K562 (cell line): ENCODE data around the gene CHD2. TPM values are rescaled to one million over a fixed set of nuclear protein-coding genes. Genes with fewer than 3 reads are reported as not detected.

Experiments
- ATAC-seq: fragments of 200-7000 bp; cut with Tn5 transposase; 3 replicates; pipeline ENCODE4 v1.9.1; 2020; ENCODE audit warnings: moderate library complexity
- BruUV-seq: library from RNA; stranded (reverse); fragments of 400-500 nt; replicated peaks from 2 replicates; lab custom pipeline; 2021; lab: Mats Ljungman, UMichigan
- CTCF ChIA-PET: fragments of 300-600 bp; formaldehyde crosslinking; extraction: SDS; loops from one replicate; lab custom pipeline; 2021; ENCODE audit warnings: low intra/inter-chr PET ratio; lab: Yijun Ruan, JAX
- POLR2A ChIA-PET: fragments of 300-600, 350-650 bp; sonication (Branson Sonifier 250); formaldehyde crosslinking; extraction: SDS; loops from one replicate; lab custom pipeline; 2021; ENCODE audit warnings: antibody characterized with exemption, inconsistent platforms; lab: Yijun Ruan, JAX
- DNase-seq, 4 experiments: peaks; one replicate each; pipeline versions ENCODE4 v3.0.0 to v3.0.0-alpha.2; 2011 to 2018; ENCODE audit warnings: low spot score in 3 of 4, mixed read lengths in 3 of 4; ENCODE audit errors: extremely low read depth in 1 of 4
- FAIRE-seq: peaks from 2 replicates; lab custom pipeline; 2011; peaks lifted over from hg19 to GRCh38; lab: Jason Lieb, UNC
- H2AFZ ChIP-seq: 2 replicates; pipeline ENCODE4 v1.6.0; 2011; ENCODE audit warnings: low read depth, low read length, control low read depth, inconsistent platforms
- H3K27ac ChIP-seq: fragments of 200-600 bp; 3 replicates; pipeline ENCODE4 v1.8.0; 2011; ENCODE audit warnings: low read depth, mild to moderate bottlenecking, control low read depth, inconsistent platforms, low read length, moderate library complexity, mixed read lengths; ENCODE audit errors: extremely low read depth
- H3K27me3 ChIP-seq, 2 experiments: fragments of 300-600 bp in 1 of 2; 2 replicates in 1 of 2; 3 replicates in 1 of 2; pipeline versions ENCODE4 v1.6.0 to v1.8.0; 2011; ENCODE audit warnings: inconsistent platforms in 2 of 2, low read length in 2 of 2, mild to moderate bottlenecking in 1 of 2, mixed read lengths in 1 of 2, moderate library complexity in 1 of 2; ENCODE audit not compliant: control insufficient read depth in 2 of 2, insufficient read depth in 2 of 2
- H3K36me3 ChIP-seq: fragments of 300-600 bp; 3 replicates; pipeline ENCODE4 v1.8.0; 2011; ENCODE audit warnings: mild to moderate bottlenecking, low read length, inconsistent platforms; ENCODE audit not compliant: control insufficient read depth, insufficient read depth
- H3K4me1 ChIP-seq, 2 experiments: fragments of 200-600 bp in 1 of 2; replicated peaks in 1 of 2; 2 replicates in 1 of 2; 3 replicates in 1 of 2; pipeline versions ENCODE4 v1.5.1 to v1.8.0; 2011; ENCODE audit warnings: inconsistent platforms in 2 of 2, low read length in 2 of 2, mild to moderate bottlenecking in 1 of 2, mixed read lengths in 1 of 2, moderate library complexity in 1 of 2; ENCODE audit not compliant: control insufficient read depth in 2 of 2, insufficient read depth in 2 of 2
- H3K4me2 ChIP-seq: 2 replicates; pipeline ENCODE4 v1.6.1; 2011; ENCODE audit warnings: low read length, control low read depth, inconsistent platforms, mixed read lengths; ENCODE audit not compliant: insufficient read depth
- H3K4me3 ChIP-seq: fragments of 200-600 bp; sonication (generic), shearing (Covaris generic); 2 replicates; pipeline ENCODE4 v1.5.1; 2016; ENCODE audit warnings: control low read depth, inconsistent platforms
- H3K79me2 ChIP-seq: fragments of 200-600 bp; 3 replicates; pipeline ENCODE4 v1.8.0; 2011; ENCODE audit warnings: low read length, inconsistent platforms; ENCODE audit not compliant: control insufficient read depth, insufficient read depth
- H3K9ac ChIP-seq, 2 experiments: 2 replicates each; pipeline versions ENCODE4 v1.6.0 to v1.6.1; 2011; ENCODE audit warnings: low read depth in 2 of 2, low read length in 2 of 2, control low read depth in 1 of 2, inconsistent platforms in 1 of 2, mild to moderate bottlenecking in 1 of 2, mixed read lengths in 1 of 2; ENCODE audit not compliant: insufficient read depth in 1 of 2
- H3K9me1 ChIP-seq: one replicate; pipeline ENCODE4 v1.6.0; 2011; ENCODE audit warnings: inconsistent platforms, mild to moderate bottlenecking, low read length, moderate library complexity; ENCODE audit not compliant: control insufficient read depth, insufficient read depth
- H3K9me3 ChIP-seq: replicated peaks from 2 replicates; pipeline ENCODE4 v1.5.1; 2011; ENCODE audit warnings: low read depth, low read length, inconsistent platforms; ENCODE audit not compliant: control insufficient read depth, insufficient read depth
- H4K20me1 ChIP-seq: replicated peaks from 2 replicates; pipeline ENCODE4 v1.6.1; 2011; ENCODE audit warnings: low read length, inconsistent platforms, mixed read lengths; ENCODE audit not compliant: control insufficient read depth, insufficient read depth
- CREBBP ChIP-seq: IDR thresholded peaks from one replicate; pipeline ENCODE4 v1.6.1; 2012; ENCODE audit warnings: low read depth, mild to moderate bottlenecking, control low read depth, inconsistent platforms, low read length
- ETS2 ChIP-seq: IDR thresholded peaks from 2 replicates; pipeline ENCODE4 v1.6.1; 2016; ENCODE audit warnings: borderline replicate concordance, missing genetic modification characterization, mild to moderate bottlenecking, moderate library complexity, missing compliant biosample characterization; ENCODE audit not compliant: poor library complexity, severe bottlenecking
- HSF4 ChIP-seq: fragments of 250-450 bp; sonication (Bioruptor Pico); IDR thresholded peaks from 2 replicates; pipeline ENCODE4 v2.1.2; 2022; ENCODE audit warnings: mild to moderate bottlenecking, moderate library complexity, borderline replicate concordance
- RBFOX2 ChIP-seq: fragments of 200-400 bp; formaldehyde crosslinking; IDR thresholded peaks from 2 replicates; pipeline ENCODE4 v1.6.1; 2017; ENCODE audit warnings: low read depth, mild to moderate bottlenecking, low read length, moderate library complexity
- ZBTB1 ChIP-seq: sonication (generic); formaldehyde crosslinking; IDR thresholded peaks from 2 replicates; pipeline ENCODE4 v1.8.1; 2023; ENCODE audit warnings: missing genetic modification reagents, low read depth, mild to moderate bottlenecking, borderline replicate concordance
- ZNF12 ChIP-seq: sonication (generic); formaldehyde crosslinking; IDR thresholded peaks from 2 replicates; pipeline ENCODE4 v1.4.0; 2020; ENCODE audit warnings: mild to moderate bottlenecking, missing genetic modification reagents
- ZNF165 ChIP-seq: fragments of 250-450 bp; sonication (Bioruptor Pico); IDR thresholded peaks from 2 replicates; pipeline ENCODE4 v1.4.0; 2020; ENCODE audit warnings: borderline replicate concordance
- WGBS: fragments of 100-300 bp; shearing (Covaris generic); methylation state at CpG from one replicate; pipeline ENCODE4 v1.1.6; 2016; ENCODE audit warnings: low coverage, mixed read lengths; ENCODE audit not compliant: insufficient coverage; ENCODE audit errors: missing lambda C conversion rate; 5-methylcytosine and 5-hydroxymethylcytosine counted together
- in situ Hi-C: fragments of 300-500 bp; cut with MboI; formaldehyde crosslinking; loops from 4 replicates; pipeline ENCODE4 v1.15.0; 2018; ENCODE audit warnings: inconsistent platforms, mixed read lengths
- intact Hi-C: fragments of 100-400 bp; cut with micrococcal nuclease; formaldehyde crosslinking; loops from 2 replicates; pipeline ENCODE4 v1.14.2; 2022
- polyA plus RNA-seq, 8 experiments: library from polyadenylated mRNA; depleted of rRNA in 4 of 8; stranded (reverse) in 5 of 8; unstranded in 3 of 8; fragments of >200 nt; fragmentation: Nextera tagmentation in 2 of 8; fragmentation: Illumina TruSeq in 1 of 8; extraction: Ambion mirVana in 2 of 8; extraction: Trizol in 1 of 8; gene quantifications; 2 replicates each; pipeline versions ENCODE4 v1.2.1 to v1.2.3, GENCODE V29; 2011 to 2014; ENCODE audit warnings: inconsistent platforms in 1 of 8, missing spikeins in 1 of 8
- total RNA-seq, 7 experiments: library from RNA; depleted of rRNA in 6 of 7; stranded (reverse); fragments of >200 nt in 6 of 7; fragmentation: Illumina TruSeq in 2 of 7; extraction: Trizol in 2 of 7; gene quantifications; 2 replicates each; pipeline versions ENCODE4 v1.2.1 to v1.2.3, GENCODE V29; 2011 to 2021; ENCODE audit warnings: low replicate concordance in 1 of 7
- TF ChIP-seq, protein P1 (sequence below): fragments of 450-650 bp; IDR thresholded peaks from 2 replicates; pipeline ENCODE4 v1.6.1; 2018; ENCODE audit warnings: mild to moderate bottlenecking, low read depth; ENCODE audit not compliant: partially characterized antibody

Gene CHD2
- total and polyA plus RNA-seq, 9 of the 15 experiments (the other 6 are each of a cell fraction or from before 2014, with no cell fraction given) = 38.9 to 70.8 (median 56.2) TPM

DNA sequence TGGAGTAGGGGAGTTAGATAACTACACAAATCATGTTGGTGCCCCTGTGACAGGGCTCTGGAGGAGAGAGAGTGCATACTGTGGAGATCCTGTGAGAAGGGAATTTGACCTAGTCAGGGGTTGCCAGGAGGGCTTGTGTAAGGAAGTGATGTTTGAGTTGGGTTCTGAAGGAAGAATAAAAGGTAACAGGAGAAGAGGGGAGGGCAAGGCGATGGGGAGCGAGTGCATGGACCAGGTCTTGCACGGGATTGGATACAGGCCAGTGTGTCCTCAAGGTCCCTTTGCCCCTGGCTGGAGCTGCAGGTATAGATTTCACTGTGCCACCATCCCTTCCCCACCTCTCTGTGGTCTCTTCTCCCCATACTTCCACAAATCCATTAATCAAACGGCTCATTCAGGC lies 105.0 kb downstream of the CHD2 start (continued):
- no peak for TF ChIP-seq RBFOX2
- no peak for TF ChIP-seq ETS2 (tag)
- TF ChIP-seq, protein P1, sequence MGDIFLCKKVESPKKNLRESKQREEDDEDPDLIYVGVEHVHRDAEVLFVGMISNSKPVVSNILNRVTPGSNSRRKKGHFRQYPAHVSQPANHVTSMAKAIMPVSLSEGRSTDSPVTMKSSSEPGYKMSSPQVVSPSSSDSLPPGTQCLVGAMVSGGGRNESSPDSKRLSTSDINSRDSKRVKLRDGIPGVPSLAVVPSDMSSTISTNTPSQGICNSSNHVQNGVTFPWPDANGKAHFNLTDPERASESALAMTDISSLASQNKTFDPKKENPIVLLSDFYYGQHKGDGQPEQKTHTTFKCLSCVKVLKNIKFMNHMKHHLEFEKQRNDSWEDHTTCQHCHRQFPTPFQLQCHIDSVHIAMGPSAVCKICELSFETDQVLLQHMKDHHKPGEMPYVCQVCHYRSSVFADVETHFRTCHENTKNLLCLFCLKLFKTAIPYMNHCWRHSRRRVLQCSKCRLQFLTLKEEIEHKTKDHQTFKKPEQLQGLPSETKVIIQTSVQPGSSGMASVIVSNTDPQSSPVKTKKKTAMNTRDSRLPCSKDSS = no peak
- no peak for TF ChIP-seq HSF4 (CRISPR knock-in tag)
- TF ChIP-seq ZNF165 (CRISPR knock-in tag) = no peak
- no peak for TF ChIP-seq ZBTB1
- TF ChIP-seq ZNF12 (CRISPR knock-in tag) = no peak
- TF ChIP-seq, all 486 proteins: peak for 0

DNA sequence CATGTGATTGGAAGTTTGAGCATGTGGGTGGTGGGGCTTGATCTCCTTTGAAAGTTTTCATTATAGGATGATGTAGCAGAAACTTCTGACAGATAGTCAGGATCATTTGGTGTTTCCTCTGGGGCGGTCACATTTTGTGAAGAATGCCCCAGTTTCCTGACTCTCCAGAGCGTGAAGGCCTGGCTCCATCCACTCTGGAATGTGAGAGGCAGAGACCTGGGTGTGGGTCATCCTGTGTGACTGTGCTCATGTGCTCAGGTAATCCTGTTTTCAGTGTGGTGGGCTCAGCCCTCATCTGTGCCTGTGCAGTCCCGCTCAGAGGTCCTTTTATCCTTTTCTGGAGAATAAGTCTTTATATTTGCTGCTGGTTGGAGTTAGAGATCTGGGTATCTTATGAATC lies 107.9 kb downstream of the CHD2 start:
- ATAC-seq = no peak
- in situ Hi-C loops = no loop called here
- 97% methylated on average over 3 of the region's 3 CpGs for WGBS
- no peaks in the 10 kb centered on the region for H3K4me1 ChIP-seq
- no peak for DNase-seq
- peaks cover 95% of the 10 kb centered on the region for H3K36me3 ChIP-seq
- CTCF ChIA-PET = no interaction called here
- intact Hi-C loops = no loop called here
- H3K27me3 ChIP-seq = no peaks in the 10 kb centered on the region
- H4K20me1 ChIP-seq = no peaks in the 10 kb centered on the region
- no TSS peak for BruUV-seq
- H3K9me1 ChIP-seq = no peaks in the 10 kb centered on the region
- POLR2A ChIA-PET = interaction anchor here (0.6 kb wide), 1 partner anchor 24 kb away, joined by 3 read pairs; no protein-coding TSS in a partner anchor
- H3K9ac ChIP-seq = no peak overlapping the region
- no peak for TF ChIP-seq CREBBP
- no peaks in the 10 kb centered on the region for H3K79me2 ChIP-seq
- H3K4me2 ChIP-seq = no peak overlapping the region
- H2AFZ ChIP-seq = no peak overlapping the region
- no peaks in the 10 kb centered on the region; the same call in 1 of the 2 replicates for H3K9me3 ChIP-seq
- no peak overlapping the region for H3K4me3 ChIP-seq
- FAIRE-seq = no peak
- no peak overlapping the region for H3K27ac ChIP-seq
